ENCODE measurements around the gene PROX1. TPM values are rescaled to one million over a fixed set of nuclear protein-coding genes. Genes with fewer than 3 reads are reported as not detected.

PROX1 gene
- total RNA-seq, 1 donor from 2014 or later: 4.8 TPM

DNA sequence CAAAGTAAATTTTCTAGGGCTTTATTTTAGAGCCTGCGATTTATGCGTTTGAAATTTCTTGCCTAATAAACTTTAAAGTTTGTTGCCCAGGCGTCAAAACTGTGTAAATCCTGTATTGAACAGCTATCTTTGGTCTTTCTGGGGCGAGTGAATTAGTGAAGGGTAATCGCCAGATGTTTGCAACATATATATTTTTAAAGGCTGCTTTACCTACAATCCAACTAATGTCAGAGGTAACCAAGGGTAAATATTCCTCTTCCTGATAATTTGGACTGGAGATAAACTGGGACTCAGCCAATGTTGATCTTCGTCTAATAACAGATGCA lies 885 bp upstream of the PROX1 start:
- Mint-ChIP-seq H3K27me3 (ENCODE audit: low read depth, unreplicated experiment) (peaks cover 60% of the 10 kb centered on the region), H3K9me3 (ENCODE audit: unreplicated experiment) (peaks cover 4% of the 10 kb centered on the region), H3K27ac (ENCODE audit: unreplicated experiment) (no peak overlapping the region), H3K4me1 (ENCODE audit: low read depth, unreplicated experiment) (peaks cover 5% of the 10 kb centered on the region), H3K4me3 (ENCODE audit: unreplicated experiment) (peak overlapping the region; percentile 86), H3K36me3 (ENCODE audit: low read depth, unreplicated experiment) (no peaks in the 10 kb centered on the region)
- H3K36me3 ChIP-seq (ENCODE audit: insufficient read depth, low read length): no peaks in the 10 kb centered on the region
- peaks cover 18% of the 10 kb centered on the region for H3K4me1 ChIP-seq (ENCODE audit: insufficient read depth, low read length)
- FAIRE-seq (no peak), DNase-seq (ENCODE audit: low read depth) (no peak)
- H3K4me2 ChIP-seq (ENCODE audit: low read length): peak overlapping the region; percentile 95
- no peaks in the 10 kb centered on the region for H4K20me1 ChIP-seq (ENCODE audit: insufficient read depth, low read length)
- no peaks in the 10 kb centered on the region for H3K79me2 ChIP-seq (ENCODE audit: insufficient read depth, low read length)
- no peak overlapping the region for H3K27ac ChIP-seq (ENCODE audit: low read depth, low read length)
- H3K4me3 ChIP-seq (ENCODE audit: insufficient read depth, low read depth, low read length): peak overlapping the region; percentile 44
- H3K9me3 ChIP-seq (ENCODE audit: insufficient read depth, low read depth, low read length): no peaks in the 10 kb centered on the region
- H2AFZ ChIP-seq (ENCODE audit: low read depth, low read length): no peak overlapping the region
- no peak overlapping the region for H3K9ac ChIP-seq (ENCODE audit: low read length)
- TF ChIP-seq, protein P1, sequence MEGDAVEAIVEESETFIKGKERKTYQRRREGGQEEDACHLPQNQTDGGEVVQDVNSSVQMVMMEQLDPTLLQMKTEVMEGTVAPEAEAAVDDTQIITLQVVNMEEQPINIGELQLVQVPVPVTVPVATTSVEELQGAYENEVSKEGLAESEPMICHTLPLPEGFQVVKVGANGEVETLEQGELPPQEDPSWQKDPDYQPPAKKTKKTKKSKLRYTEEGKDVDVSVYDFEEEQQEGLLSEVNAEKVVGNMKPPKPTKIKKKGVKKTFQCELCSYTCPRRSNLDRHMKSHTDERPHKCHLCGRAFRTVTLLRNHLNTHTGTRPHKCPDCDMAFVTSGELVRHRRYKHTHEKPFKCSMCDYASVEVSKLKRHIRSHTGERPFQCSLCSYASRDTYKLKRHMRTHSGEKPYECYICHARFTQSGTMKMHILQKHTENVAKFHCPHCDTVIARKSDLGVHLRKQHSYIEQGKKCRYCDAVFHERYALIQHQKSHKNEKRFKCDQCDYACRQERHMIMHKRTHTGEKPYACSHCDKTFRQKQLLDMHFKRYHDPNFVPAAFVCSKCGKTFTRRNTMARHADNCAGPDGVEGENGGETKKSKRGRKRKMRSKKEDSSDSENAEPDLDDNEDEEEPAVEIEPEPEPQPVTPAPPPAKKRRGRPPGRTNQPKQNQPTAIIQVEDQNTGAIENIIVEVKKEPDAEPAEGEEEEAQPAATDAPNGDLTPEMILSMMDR (IDR thresholded peaks at IDR 0.05; ENCODE audit: insufficient read depth, low read depth, low read length): no peak
- TF ChIP-seq EZH2 (IDR thresholded peaks at IDR 0.05; ENCODE audit: insufficient read depth, low read length): no peak
- H3K27me3 ChIP-seq (ENCODE audit: insufficient read depth, low read length): peaks cover 60% of the 10 kb centered on the region

DNA sequence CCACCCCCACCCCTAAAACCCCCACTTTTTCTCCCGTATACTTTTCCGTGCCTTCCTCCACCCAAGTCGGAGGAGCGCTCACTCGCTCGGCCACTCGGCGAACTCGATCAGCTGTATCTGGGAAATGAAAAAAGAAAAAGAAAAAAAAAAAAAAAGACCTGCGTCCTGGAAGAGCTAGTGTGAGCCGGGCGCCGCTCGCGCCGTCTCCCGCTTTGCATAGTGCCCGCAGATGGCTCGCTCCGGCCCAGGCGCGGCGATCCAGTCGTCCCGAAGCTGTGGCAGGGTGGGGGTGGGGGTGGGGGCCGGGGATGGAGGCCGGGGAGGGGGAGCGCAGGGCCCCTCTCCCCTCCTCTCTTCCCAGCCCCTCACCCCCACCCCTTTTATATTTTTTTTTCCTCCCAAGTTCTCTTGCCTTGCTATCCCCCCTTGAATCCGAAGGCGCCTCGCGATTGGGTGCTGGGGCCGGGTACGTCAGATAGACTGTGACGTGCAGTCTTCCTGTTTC lies 299 bp upstream of the PROX1 start:
- peak overlapping the region; percentile 72 for H3K4me3 ChIP-seq (ENCODE audit: insufficient read depth, low read depth, low read length)
- peak overlapping the region; percentile 95 for H3K4me2 ChIP-seq (ENCODE audit: low read length)
- DNase-seq (ENCODE audit: low read depth) (peak; percentile 93), FAIRE-seq (no peak)
- no peaks in the 10 kb centered on the region for H3K36me3 ChIP-seq (ENCODE audit: insufficient read depth, low read length)
- peaks cover 55% of the 10 kb centered on the region for H3K27me3 ChIP-seq (ENCODE audit: insufficient read depth, low read length)
- no peaks in the 10 kb centered on the region for H3K79me2 ChIP-seq (ENCODE audit: insufficient read depth, low read length)
- H3K27ac ChIP-seq (ENCODE audit: low read depth, low read length): peak overlapping the region; percentile 24
- peaks cover 5% of the 10 kb centered on the region for H3K4me1 Mint-ChIP-seq (ENCODE audit: low read depth, unreplicated experiment)
- no peak for TF ChIP-seq EZH2 (IDR thresholded peaks at IDR 0.05; ENCODE audit: insufficient read depth, low read length)
- TF ChIP-seq, protein P1 (IDR thresholded peaks at IDR 0.05; ENCODE audit: insufficient read depth, low read depth, low read length): no peak
- peak overlapping the region; percentile 68 for H2AFZ ChIP-seq (ENCODE audit: low read depth, low read length)
- no peaks in the 10 kb centered on the region for H3K36me3 Mint-ChIP-seq (ENCODE audit: low read depth, unreplicated experiment)
- no peaks in the 10 kb centered on the region for H3K9me3 ChIP-seq (ENCODE audit: insufficient read depth, low read depth, low read length)
- H3K9me3 Mint-ChIP-seq (ENCODE audit: unreplicated experiment): no peaks in the 10 kb centered on the region
- H3K4me3 Mint-ChIP-seq (ENCODE audit: unreplicated experiment): peak overlapping the region; percentile 94
- H3K27ac Mint-ChIP-seq (ENCODE audit: unreplicated experiment): peak overlapping the region; percentile 89
- H3K27me3 Mint-ChIP-seq (ENCODE audit: low read depth, unreplicated experiment): peaks cover 56% of the 10 kb centered on the region
- H3K9ac ChIP-seq (ENCODE audit: low read length): peak overlapping the region; percentile 80
- peaks cover 15% of the 10 kb centered on the region for H3K4me1 ChIP-seq (ENCODE audit: insufficient read depth, low read length)
- no peaks in the 10 kb centered on the region for H4K20me1 ChIP-seq (ENCODE audit: insufficient read depth, low read length)

DNA sequence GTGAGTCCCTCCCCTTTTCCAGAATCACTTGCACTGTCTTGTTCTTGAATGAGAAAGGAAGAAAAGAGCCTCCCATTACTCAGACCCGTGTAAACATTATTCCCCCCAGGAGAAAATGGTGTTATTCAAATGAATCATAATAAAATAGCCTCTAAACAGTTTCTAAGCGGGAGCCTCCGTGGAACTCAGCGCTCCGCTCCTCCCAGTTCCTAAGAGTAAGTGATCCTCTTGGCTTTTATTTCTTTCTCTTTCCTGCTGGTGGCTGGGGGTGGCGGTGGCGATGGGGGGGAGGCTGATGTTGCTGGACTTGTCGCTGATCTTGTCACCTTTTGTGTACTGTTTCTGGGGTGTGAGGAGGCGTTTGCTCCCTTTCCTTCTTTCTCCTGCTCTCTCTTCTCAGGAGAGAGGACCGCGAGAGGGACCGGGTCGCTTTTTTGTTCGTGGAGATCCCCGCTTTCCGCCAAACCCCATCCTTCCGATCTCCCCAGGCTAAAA lies 781 bp downstream of the PROX1 start:
- Mint-ChIP-seq H3K27me3 (ENCODE audit: low read depth, unreplicated experiment) (peaks cover 54% of the 10 kb centered on the region), H3K9me3 (ENCODE audit: unreplicated experiment) (no peaks in the 10 kb centered on the region), H3K4me3 (ENCODE audit: unreplicated experiment) (peak overlapping the region; percentile 94), H3K36me3 (ENCODE audit: low read depth, unreplicated experiment) (no peaks in the 10 kb centered on the region), H3K4me1 (ENCODE audit: low read depth, unreplicated experiment) (peaks cover 5% of the 10 kb centered on the region), H3K27ac (ENCODE audit: unreplicated experiment) (peak overlapping the region; percentile 89)
- Histone ChIP-seq H3K9me3 (ENCODE audit: insufficient read depth, low read depth, low read length) (no peaks in the 10 kb centered on the region), H3K27me3 (ENCODE audit: insufficient read depth, low read length) (peaks cover 48% of the 10 kb centered on the region), H3K9ac (ENCODE audit: low read length) (peak overlapping the region; percentile 80), H3K27ac (ENCODE audit: low read depth, low read length) (no peak overlapping the region), H3K4me3 (ENCODE audit: insufficient read depth, low read depth, low read length) (peak overlapping the region; percentile 72), H2AFZ (ENCODE audit: low read depth, low read length) (peak overlapping the region; percentile 68), H4K20me1 (ENCODE audit: insufficient read depth, low read length) (no peaks in the 10 kb centered on the region), H3K4me2 (ENCODE audit: low read length) (peak overlapping the region; percentile 95), H3K79me2 (ENCODE audit: insufficient read depth, low read length) (no peaks in the 10 kb centered on the region), H3K4me1 (ENCODE audit: insufficient read depth, low read length) (peaks cover 5% of the 10 kb centered on the region), H3K36me3 (ENCODE audit: insufficient read depth, low read length) (no peaks in the 10 kb centered on the region)
- TF ChIP-seq, protein P1 (IDR thresholded peaks at IDR 0.05; ENCODE audit: insufficient read depth, low read depth, low read length): no peak
- TF ChIP-seq EZH2 (IDR thresholded peaks at IDR 0.05; ENCODE audit: insufficient read depth, low read length): no peak
- FAIRE-seq (no peak), DNase-seq (ENCODE audit: low read depth) (peak; percentile 33)
